GM11168 (cell line): Measurements from ENCODE around the gene PRL.

Experiments used
- in situ Hi-C: fragments of 300-500 bp; cut with MboI; formaldehyde crosslinking; loops from one replicate; pipeline ENCODE4 v1.12.0; 2022; ENCODE audit warnings: low sequenced_read_pairs; ENCODE audit not compliant: unreplicated experiment

PRL gene

GRCh38 chr6:22237526-22237925, 59.3 kb downstream of the PRL start:
- in situ Hi-C loops: no loop called here
